ENCODE measurements around the gene KRT86. TPM values are rescaled to one million over a fixed set of nuclear protein-coding genes. Genes with fewer than 3 reads are reported as not detected.

The KRT86 gene
- total and polyA plus RNA-seq, 2 experiments from 2014 or later = 0.16 TPM; not detected in 1

DNA sequence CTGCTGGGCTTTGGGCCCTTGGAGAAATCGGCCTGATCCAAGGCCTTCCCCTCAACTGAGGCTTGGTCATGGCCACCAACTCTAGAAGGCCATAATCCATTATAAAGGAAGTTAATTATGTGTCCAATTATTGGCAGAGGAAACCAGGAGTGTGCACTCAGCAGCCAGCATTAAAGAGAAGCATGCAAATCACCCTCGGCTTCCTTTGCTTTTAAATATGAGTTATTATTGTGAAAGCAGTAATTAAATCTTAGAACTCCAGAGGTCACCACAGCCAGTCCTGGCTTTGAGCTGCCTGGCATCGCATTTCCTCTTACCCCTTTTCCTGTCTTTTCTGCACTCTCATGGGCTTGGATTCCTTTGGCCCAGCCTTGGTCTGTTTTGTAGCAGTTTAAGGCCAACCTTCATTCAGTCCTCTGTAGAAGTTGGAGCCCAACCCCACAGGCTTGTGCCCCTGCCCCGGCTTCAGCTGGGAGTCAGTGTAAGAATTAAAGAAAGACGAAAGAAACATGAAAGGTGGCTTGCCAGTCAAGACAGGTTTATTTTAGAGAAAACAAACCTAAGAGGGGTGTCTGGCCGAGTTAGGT, 14.7 kb upstream of the KRT86 start (continued):
- no peak for TF ChIP-seq POLR2AphosphoS5 (IDR thresholded peaks at IDR 0.05; ENCODE audit: low read depth)
- no peak for TF ChIP-seq CREB1 (CRISPR knock-in tag; IDR thresholded peaks at IDR 0.05; ENCODE audit: low read depth)
- no peak for TF ChIP-seq JUNB (IDR thresholded peaks at IDR 0.05; ENCODE audit: unreplicated experiment)
- TF ChIP-seq, protein P1, sequence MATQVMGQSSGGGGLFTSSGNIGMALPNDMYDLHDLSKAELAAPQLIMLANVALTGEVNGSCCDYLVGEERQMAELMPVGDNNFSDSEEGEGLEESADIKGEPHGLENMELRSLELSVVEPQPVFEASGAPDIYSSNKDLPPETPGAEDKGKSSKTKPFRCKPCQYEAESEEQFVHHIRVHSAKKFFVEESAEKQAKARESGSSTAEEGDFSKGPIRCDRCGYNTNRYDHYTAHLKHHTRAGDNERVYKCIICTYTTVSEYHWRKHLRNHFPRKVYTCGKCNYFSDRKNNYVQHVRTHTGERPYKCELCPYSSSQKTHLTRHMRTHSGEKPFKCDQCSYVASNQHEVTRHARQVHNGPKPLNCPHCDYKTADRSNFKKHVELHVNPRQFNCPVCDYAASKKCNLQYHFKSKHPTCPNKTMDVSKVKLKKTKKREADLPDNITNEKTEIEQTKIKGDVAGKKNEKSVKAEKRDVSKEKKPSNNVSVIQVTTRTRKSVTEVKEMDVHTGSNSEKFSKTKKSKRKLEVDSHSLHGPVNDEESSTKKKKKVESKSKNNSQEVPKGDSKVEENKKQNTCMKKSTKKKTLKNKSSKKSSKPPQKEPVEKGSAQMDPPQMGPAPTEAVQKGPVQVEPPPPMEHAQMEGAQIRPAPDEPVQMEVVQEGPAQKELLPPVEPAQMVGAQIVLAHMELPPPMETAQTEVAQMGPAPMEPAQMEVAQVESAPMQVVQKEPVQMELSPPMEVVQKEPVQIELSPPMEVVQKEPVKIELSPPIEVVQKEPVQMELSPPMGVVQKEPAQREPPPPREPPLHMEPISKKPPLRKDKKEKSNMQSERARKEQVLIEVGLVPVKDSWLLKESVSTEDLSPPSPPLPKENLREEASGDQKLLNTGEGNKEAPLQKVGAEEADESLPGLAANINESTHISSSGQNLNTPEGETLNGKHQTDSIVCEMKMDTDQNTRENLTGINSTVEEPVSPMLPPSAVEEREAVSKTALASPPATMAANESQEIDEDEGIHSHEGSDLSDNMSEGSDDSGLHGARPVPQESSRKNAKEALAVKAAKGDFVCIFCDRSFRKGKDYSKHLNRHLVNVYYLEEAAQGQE (IDR thresholded peaks at IDR 0.05; ENCODE audit: unreplicated experiment) = no peak
- TF ChIP-seq EZH2phosphoT487 (IDR thresholded peaks at IDR 0.05; ENCODE audit: unreplicated experiment) = no peak
- TF ChIP-seq NANOG (IDR thresholded peaks at IDR 0.05; ENCODE audit: borderline replicate concordance) = no peak
- TF ChIP-seq EZH2 (IDR thresholded peaks at IDR 0.05; ENCODE audit: low read depth, unreplicated experiment) = no peak
- no peak for TF ChIP-seq ZNF114 (CRISPR knock-in tag; IDR thresholded peaks at IDR 0.05)
- no peak for TF ChIP-seq ZNF331 (CRISPR knock-in tag; IDR thresholded peaks at IDR 0.05; ENCODE audit: low read depth)
- no peak for TF ChIP-seq CTCF (conservative IDR thresholded peaks at IDR 0.05; ENCODE audit: low read depth in 2 of 2)

DNA sequence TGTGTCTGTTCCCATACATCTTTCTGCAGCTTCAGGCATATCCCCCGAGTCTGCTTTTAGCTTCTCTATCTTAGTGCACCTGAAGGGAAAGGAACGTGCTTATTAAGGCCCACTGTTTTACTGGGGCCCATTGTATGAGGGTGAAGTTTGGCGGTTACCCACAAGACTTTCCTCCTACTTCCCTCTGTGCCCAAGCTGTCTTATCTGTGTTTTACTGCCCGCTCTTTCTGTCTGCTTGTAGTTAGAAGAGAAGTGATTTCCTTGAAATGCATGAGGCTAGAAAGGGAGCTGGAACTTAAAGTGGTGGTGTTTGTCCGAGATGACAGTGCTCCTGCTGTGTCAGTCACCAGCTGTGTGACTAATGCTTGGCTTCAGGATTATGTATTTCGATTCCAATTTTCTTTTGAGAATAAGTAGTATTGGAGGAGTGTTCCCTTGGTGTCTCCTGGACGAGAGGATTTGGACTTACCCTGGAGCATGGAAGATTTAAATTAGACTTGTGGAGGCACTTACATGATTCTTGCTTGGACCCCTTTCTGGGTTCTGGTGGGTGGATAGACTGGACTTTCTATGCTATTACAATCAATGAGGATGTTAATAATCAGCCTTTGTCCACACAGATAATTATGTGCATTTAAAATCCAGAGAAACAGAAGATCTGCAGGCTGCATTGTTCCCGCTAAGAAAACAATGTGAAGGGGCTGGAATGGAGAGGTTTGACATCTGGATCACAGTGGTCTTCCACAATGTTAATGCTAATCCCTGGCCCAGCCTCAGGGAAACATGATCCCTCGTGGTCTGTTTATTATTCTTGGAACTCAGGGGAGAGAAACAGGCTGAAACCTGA, 13.9 kb upstream of the KRT86 start:
- no peak overlapping the region for H3K4me3 Mint-ChIP-seq
- H3K9me3 Mint-ChIP-seq = peaks cover 36% of the 10 kb centered on the region
- H3K79me2 ChIP-seq (replicated peaks; ENCODE audit: insufficient read depth) = no peaks in the 10 kb centered on the region
- H3K36me3 ChIP-seq (ENCODE audit: insufficient read depth) = no peaks in the 10 kb centered on the region
- no peaks in the 10 kb centered on the region for H3F3A ChIP-seq (replicated peaks; ENCODE audit: low read depth)
- no peak overlapping the region for H3K4me2 ChIP-seq
- H4K20me1 ChIP-seq (replicated peaks; ENCODE audit: insufficient read depth) = no peaks in the 10 kb centered on the region; the same call in 1 of the 2 replicates
- H3K27ac ChIP-seq (ENCODE audit: low read depth) = no peak overlapping the region
- H3K4me1 Mint-ChIP-seq = peaks cover 7% of the 10 kb centered on the region
- H3K27me3 ChIP-seq (ENCODE audit: insufficient read depth) = peaks cover 46% of the 10 kb centered on the region
- no peaks in the 10 kb centered on the region; the same call in 1 of the 2 replicates for H3K9me2 ChIP-seq (ENCODE audit: insufficient read depth)
- H2AFZ ChIP-seq = no peak overlapping the region
- no peak for DNase-seq (ENCODE audit: low spot score)
- no peak overlapping the region for H3K27ac Mint-ChIP-seq
- H3K4me3 ChIP-seq = no peak overlapping the region
- ATAC-seq = no peak
- H3K36me3 Mint-ChIP-seq (ENCODE audit: low read depth) = peaks cover 4% of the 10 kb centered on the region; the same call in 1 of the 3 replicates
- no peaks in the 10 kb centered on the region for H3K4me1 ChIP-seq (ENCODE audit: insufficient read depth)
- peaks cover 42% of the 10 kb centered on the region for H3K27me3 Mint-ChIP-seq (ENCODE audit: insufficient read depth, low read depth, poor library complexity)
- no peak for TF ChIP-seq EZH2phosphoT487 (IDR thresholded peaks at IDR 0.05; ENCODE audit: unreplicated experiment)
- TF ChIP-seq CREB1 (CRISPR knock-in tag; IDR thresholded peaks at IDR 0.05; ENCODE audit: low read depth) = no peak
- no peak for TF ChIP-seq ZNF331 (CRISPR knock-in tag; IDR thresholded peaks at IDR 0.05; ENCODE audit: low read depth)
- TF ChIP-seq CTCF (conservative IDR thresholded peaks at IDR 0.05; ENCODE audit: low read depth in 2 of 2) = no peak
- TF ChIP-seq POLR2AphosphoS5 (IDR thresholded peaks at IDR 0.05; ENCODE audit: low read depth) = no peak
- TF ChIP-seq ZNF114 (CRISPR knock-in tag; IDR thresholded peaks at IDR 0.05) = no peak
- TF ChIP-seq JUNB (IDR thresholded peaks at IDR 0.05; ENCODE audit: unreplicated experiment) = no peak
- TF ChIP-seq, protein P2, sequence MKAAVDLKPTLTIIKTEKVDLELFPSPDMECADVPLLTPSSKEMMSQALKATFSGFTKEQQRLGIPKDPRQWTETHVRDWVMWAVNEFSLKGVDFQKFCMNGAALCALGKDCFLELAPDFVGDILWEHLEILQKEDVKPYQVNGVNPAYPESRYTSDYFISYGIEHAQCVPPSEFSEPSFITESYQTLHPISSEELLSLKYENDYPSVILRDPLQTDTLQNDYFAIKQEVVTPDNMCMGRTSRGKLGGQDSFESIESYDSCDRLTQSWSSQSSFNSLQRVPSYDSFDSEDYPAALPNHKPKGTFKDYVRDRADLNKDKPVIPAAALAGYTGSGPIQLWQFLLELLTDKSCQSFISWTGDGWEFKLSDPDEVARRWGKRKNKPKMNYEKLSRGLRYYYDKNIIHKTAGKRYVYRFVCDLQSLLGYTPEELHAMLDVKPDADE (IDR thresholded peaks at IDR 0.05) = no peak
- TF ChIP-seq, protein P1 (IDR thresholded peaks at IDR 0.05; ENCODE audit: unreplicated experiment) = no peak
- TF ChIP-seq STAT1 (IDR thresholded peaks at IDR 0.05; ENCODE audit: unreplicated experiment) = no peak
